ENCODE measurements around the gene RAB40B. TPM values are rescaled to one million over a fixed set of nuclear protein-coding genes. Genes with fewer than 3 reads are reported as not detected.
A peak's percentile ranks its signal among the peaks of the same experiment; 100 is the strongest.

The RAB40B gene
- total RNA-seq, 4 donors from 2014 or later: 19.0 to 52.7 (median 24.4) TPM

DNA sequence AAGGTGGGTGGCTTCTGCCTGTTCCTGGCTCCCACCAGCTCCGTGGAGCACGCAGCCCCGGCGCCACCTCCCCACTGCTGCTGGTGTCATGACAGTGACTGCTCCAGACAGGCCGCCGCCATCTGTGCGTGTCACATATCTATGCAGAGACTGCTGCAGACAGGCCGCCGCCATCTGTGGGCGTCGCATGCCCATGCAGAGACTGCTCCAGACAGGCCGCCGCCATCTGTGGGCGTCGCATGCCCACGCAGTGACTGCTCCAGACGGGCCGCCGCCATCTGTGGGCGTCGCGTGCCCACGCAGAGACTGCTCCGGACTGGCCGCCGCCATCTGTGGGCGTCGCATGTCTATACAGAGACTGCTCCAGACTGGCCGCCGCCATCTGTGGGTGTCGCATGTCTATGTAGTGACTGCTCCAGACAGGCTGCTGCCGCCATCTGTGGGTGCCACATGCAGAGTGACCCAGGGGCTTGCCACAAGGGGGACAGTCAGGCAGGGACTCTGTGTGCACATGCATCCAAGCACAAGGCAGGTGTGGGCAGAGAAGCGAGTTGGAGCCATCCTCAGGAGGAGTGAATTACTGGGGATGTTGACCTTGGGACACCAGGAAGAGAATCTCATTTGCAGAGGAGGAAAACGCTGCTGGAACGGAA, 14.7 kb upstream of the RAB40B start:
- Histone ChIP-seq H3K27ac (no peak overlapping the region), H3K36me3 (no peaks in the 10 kb centered on the region), H3K4me3 (no peak overlapping the region), H3K4me1 (peaks cover 26% of the 10 kb centered on the region in 2 donors), H3K27me3 (no peaks in the 10 kb centered on the region), H3K9me3 (no peaks in the 10 kb centered on the region)
- intact Hi-C loops (cut with DNase I; ENCODE audit: low total_unique reads): no loop called here
- DNase-seq (no peak), ATAC-seq (no peak)
- TF ChIP-seq CTCF (IDR thresholded peaks at IDR 0.05 in 4 of 5, conservative IDR thresholded peaks at IDR 0.05 in 1 of 5): no peak
- no peak for TF ChIP-seq POLR2A (IDR thresholded peaks at IDR 0.05)
- in situ Hi-C loops (cut with MboI; ENCODE audit: low sequenced_read_pairs in 4 of 4): no loop called here

DNA sequence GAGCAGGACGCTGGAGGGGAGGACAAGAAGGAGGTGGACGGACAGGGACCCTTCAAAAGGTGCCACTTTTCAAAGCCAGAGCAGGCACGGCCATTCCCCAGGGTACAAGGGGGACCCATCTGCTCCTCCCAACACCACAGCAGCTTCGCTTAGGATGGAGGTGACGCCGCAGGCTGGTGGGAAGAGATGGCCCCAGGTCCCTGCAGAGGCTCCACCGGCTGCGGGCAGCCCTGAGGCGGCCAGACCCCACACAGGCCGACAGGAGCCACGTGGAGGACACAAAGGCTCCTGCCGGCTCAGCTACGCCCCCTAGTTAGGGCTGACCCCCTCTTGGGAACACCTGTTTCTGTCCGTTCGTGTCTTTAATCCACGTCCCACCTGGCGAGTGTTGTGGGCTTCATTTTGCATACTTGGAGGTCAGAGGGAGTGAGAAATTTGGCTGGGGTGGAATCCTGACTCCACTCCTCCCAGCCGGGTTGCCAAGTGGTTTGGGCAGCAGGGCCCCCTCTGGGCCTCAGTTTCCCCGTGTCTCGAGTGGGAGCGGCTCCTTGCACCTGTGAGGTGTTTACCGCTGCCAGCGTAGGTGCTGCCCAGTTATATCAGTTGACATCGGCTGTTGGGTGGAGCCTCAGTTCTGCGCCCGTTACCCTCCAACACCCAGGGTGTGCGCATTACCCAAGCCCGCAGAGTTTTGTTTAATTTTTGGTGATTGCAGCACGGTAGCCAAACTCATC, 12.2 kb upstream of the RAB40B start:
- no peak for TF ChIP-seq POLR2A (IDR thresholded peaks at IDR 0.05)
- no peak for TF ChIP-seq CTCF (IDR thresholded peaks at IDR 0.05 in 4 of 5, conservative IDR thresholded peaks at IDR 0.05 in 1 of 5)
- Histone ChIP-seq H3K4me3 (no peak overlapping the region), H3K9me3 (no peaks in the 10 kb centered on the region), H3K36me3 (no peaks in the 10 kb centered on the region), H3K27me3 (no peaks in the 10 kb centered on the region), H3K27ac (peak overlapping the region in 1 of 4 donors; percentile 81), H3K4me1 (peaks cover 11 to 20% of the 10 kb centered on the region in 2 donors)
- no peak for DNase-seq
- no peak for ATAC-seq
- intact Hi-C loops (cut with DNase I; ENCODE audit: low total_unique reads) (no loop called here), in situ Hi-C loops (cut with MboI; ENCODE audit: low sequenced_read_pairs in 4 of 4) (no loop called here)

- no peaks in the 10 kb centered on the region for H3K27me3 ChIP-seq
- H3K36me3 ChIP-seq: no peaks in the 10 kb centered on the region
- H3K4me1 ChIP-seq: peaks cover 10 to 19% of the 10 kb centered on the region in 2 donors
- ATAC-seq (no peak), DNase-seq (no peak)
- H3K4me3 ChIP-seq: no peak overlapping the region
- no peaks in the 10 kb centered on the region for H3K9me3 ChIP-seq
- H3K27ac ChIP-seq: peak overlapping the region in 1 of 4 donors; percentile 51
- TF ChIP-seq CTCF (IDR thresholded peaks at IDR 0.05 in 4 of 5, conservative IDR thresholded peaks at IDR 0.05 in 1 of 5) (no peak), POLR2A (IDR thresholded peaks at IDR 0.05) (no peak)
- in situ Hi-C loops (cut with MboI; ENCODE audit: low sequenced_read_pairs in 4 of 4) (no loop called here), intact Hi-C loops (cut with DNase I; ENCODE audit: low total_unique reads) (no loop called here)
Measured at GRCh38 chr17:82709676-82710498, 11.4 kb upstream of the RAB40B start.

DNA sequence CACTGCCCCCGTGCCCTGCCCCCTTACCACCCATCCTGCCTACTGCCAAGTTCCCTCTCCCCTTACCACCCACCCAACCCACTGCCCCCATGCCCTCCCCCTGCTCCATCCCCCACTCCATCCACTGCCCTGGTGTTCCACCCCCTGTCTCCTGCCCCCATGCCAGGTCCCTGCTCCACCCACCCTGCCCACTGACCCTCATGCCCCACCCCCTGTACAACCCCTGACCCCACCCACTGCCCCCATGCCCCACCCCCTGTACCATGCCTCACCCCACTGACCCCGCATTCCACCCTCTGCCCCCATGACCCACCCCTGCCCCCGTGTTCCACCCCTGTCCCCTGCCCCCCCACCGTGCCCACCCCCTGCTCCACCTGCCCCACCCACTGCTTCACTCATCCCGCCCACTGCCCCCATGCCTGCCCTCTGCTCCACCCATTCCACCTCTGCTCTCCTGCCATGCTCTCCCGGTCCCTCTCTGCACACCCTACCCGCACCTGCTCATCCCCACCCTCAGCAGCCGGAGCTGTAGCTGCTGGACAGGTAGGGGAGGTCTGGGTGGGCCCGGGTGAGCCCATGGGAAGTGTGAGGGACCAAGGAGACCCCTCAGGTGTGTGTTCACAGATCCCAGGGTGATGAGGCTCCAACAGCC, 10.7 kb upstream of the RAB40B start:
- Histone ChIP-seq H3K4me1 (peaks cover 10 to 19% of the 10 kb centered on the region in 2 donors), H3K27ac (peak overlapping the region in 1 of 4 donors; percentile 51), H3K9me3 (no peaks in the 10 kb centered on the region), H3K4me3 (no peak overlapping the region), H3K27me3 (no peaks in the 10 kb centered on the region), H3K36me3 (no peaks in the 10 kb centered on the region)
- DNase-seq: no peak
- intact Hi-C loops (cut with DNase I; ENCODE audit: low total_unique reads) (no loop called here), in situ Hi-C loops (cut with MboI; ENCODE audit: low sequenced_read_pairs in 4 of 4) (no loop called here)
- TF ChIP-seq POLR2A (IDR thresholded peaks at IDR 0.05) (no peak), CTCF (IDR thresholded peaks at IDR 0.05 in 4 of 5, conservative IDR thresholded peaks at IDR 0.05 in 1 of 5) (no peak)
- no peak for ATAC-seq

All from gastrocnemius medialis (tissue), 4 donors.